Hepatocyte (in vitro differentiated cells): ENCODE measurements around the gene TUBGCP2. TPM values are rescaled to one million over a fixed set of nuclear protein-coding genes. Genes with fewer than 3 reads are reported as not detected.

ENCODE experiments used
- DNase-seq: peaks from one replicate; pipeline ENCODE4 v3.0.0-alpha.2; 2016; ENCODE audit warnings: low spot score
- H2AFZ ChIP-seq: fragments of 200-600 bp; sonication (generic); 2 replicates; pipeline ENCODE4 v1.6.0; 2016; ENCODE audit warnings: antibody characterized with exemption, mild to moderate bottlenecking
- H3K27ac ChIP-seq: fragments of 200-600 bp; sonication (generic); 2 replicates; pipeline ENCODE4 v1.5.1; 2016; ENCODE audit warnings: mild to moderate bottlenecking
- H3K27me3 ChIP-seq: fragments of 200-600 bp; sonication (generic); 2 replicates; pipeline ENCODE4 v1.6.1; 2016
- H3K36me3 ChIP-seq: fragments of 200-600 bp; sonication (generic); replicated peaks from 2 replicates; pipeline ENCODE4 v1.5.1; 2016; ENCODE audit warnings: low read depth; ENCODE audit not compliant: insufficient read depth
- H3K4me1 ChIP-seq: fragments of 200-600 bp; sonication (generic); 2 replicates; pipeline ENCODE4 v1.5.1; 2016; ENCODE audit warnings: mild to moderate bottlenecking, moderate library complexity; ENCODE audit not compliant: insufficient read depth
- H3K4me2 ChIP-seq: fragments of 200-600 bp; sonication (generic); 2 replicates; pipeline ENCODE4 v1.6.0; 2016
- H3K4me3 ChIP-seq: fragments of 200-600 bp; sonication (generic); 2 replicates; pipeline ENCODE4 v1.5.1; 2016; ENCODE audit warnings: mild to moderate bottlenecking
- H3K79me2 ChIP-seq: fragments of 200-600 bp; sonication (generic); 2 replicates; pipeline ENCODE4 v1.6.0; 2017; ENCODE audit warnings: mild to moderate bottlenecking
- H3K9me2 ChIP-seq: fragments of 200-600 bp; sonication (generic); replicated peaks from 2 replicates; pipeline ENCODE4 v1.6.0; 2017; ENCODE audit warnings: mild to moderate bottlenecking; ENCODE audit not compliant: insufficient read depth
- H3K9me3 ChIP-seq: fragments of 200-600 bp; sonication (generic); 2 replicates; pipeline ENCODE4 v1.5.1; 2016; ENCODE audit warnings: low read depth, mild to moderate bottlenecking
- H4K20me1 ChIP-seq: fragments of 200-600 bp; sonication (generic); 2 replicates; pipeline ENCODE4 v1.6.0; 2016; ENCODE audit warnings: mild to moderate bottlenecking; ENCODE audit not compliant: insufficient read depth, poor library complexity, severe bottlenecking
- CTCF ChIP-seq: fragments of 200-600 bp; sonication (generic); IDR thresholded peaks from 2 replicates; pipeline ENCODE4 v1.5.1; 2016; ENCODE audit warnings: antibody characterized with exemption, mild to moderate bottlenecking; ENCODE audit not compliant: poor library complexity
- EZH2 ChIP-seq: fragments of 200-600 bp; sonication (generic); IDR thresholded peaks from 2 replicates; pipeline ENCODE4 v1.6.1; 2016; ENCODE audit warnings: antibody characterized with exemption, mild to moderate bottlenecking, borderline replicate concordance
- EZH2phosphoT487 ChIP-seq: fragments of 200-600 bp; sonication (generic); IDR thresholded peaks from one replicate; pipeline ENCODE4 v1.6.1; 2018; ENCODE audit warnings: antibody characterized with exemption, mild to moderate bottlenecking, low read depth, moderate library complexity; ENCODE audit not compliant: unreplicated experiment, severe bottlenecking
- WGBS: methylation state at CpG from one replicate; pipeline ENCODE4 v1.1.6; 2016; ENCODE audit warnings: low lambda C conversion rate; ENCODE audit errors: missing lambda C conversion rate; 5-methylcytosine and 5-hydroxymethylcytosine counted together
- polyA plus RNA-seq: library from polyadenylated mRNA; unstranded; fragments of >200 nt; fragmentation: Nextera tagmentation; extraction: Ambion mirVana; gene quantifications from 2 replicates; pipeline ENCODE4 v1.2.1, GENCODE V29; 2016
- total RNA-seq: library from RNA; depleted of rRNA; stranded (reverse); fragments of >200 nt; gene quantifications from 2 replicates; pipeline ENCODE4 v1.2.3, GENCODE V29; 2014

Gene TUBGCP2
- total and polyA plus RNA-seq, 2 experiments from 2014 or later, result 44.8 to 51.5 TPM

- Histone ChIP-seq H3K9me2 (no peaks in the 10 kb centered on the region), H4K20me1 (no peaks in the 10 kb centered on the region), H3K4me1 (no peaks in the 10 kb centered on the region), H3K4me3 (no peak overlapping the region), H3K36me3 (peaks cover 2% of the 10 kb centered on the region), H3K9me3 (no peaks in the 10 kb centered on the region), H2AFZ (no peak overlapping the region), H3K79me2 (no peaks in the 10 kb centered on the region), H3K4me2 (no peak overlapping the region), H3K27ac (no peak overlapping the region), H3K27me3 (no peaks in the 10 kb centered on the region)
- no peak for DNase-seq
- 91% methylated on average over 24 of the region's 24 CpGs for WGBS
- no peak for TF ChIP-seq EZH2
- TF ChIP-seq EZH2phosphoT487, result no peak
- TF ChIP-seq CTCF, result no peak
These were observed 18.9 kb downstream of the TUBGCP2 start for GRCh38 chr10:133289761-133290160.

GRCh38 chr10:133287832-133288500 lies 20.7 kb downstream of the TUBGCP2 start:
- no peaks in the 10 kb centered on the region for H3K9me2 ChIP-seq
- TF ChIP-seq EZH2phosphoT487 (no peak), EZH2 (no peak), CTCF (no peak)
- peaks cover 2% of the 10 kb centered on the region for H3K36me3 ChIP-seq
- no peaks in the 10 kb centered on the region for H3K79me2 ChIP-seq
- DNase-seq, result no peak
- H2AFZ ChIP-seq, result no peak overlapping the region
- no peak overlapping the region for H3K27ac ChIP-seq
- no peaks in the 10 kb centered on the region for H4K20me1 ChIP-seq
- no peak overlapping the region for H3K4me3 ChIP-seq
- no peaks in the 10 kb centered on the region for H3K9me3 ChIP-seq
- H3K27me3 ChIP-seq, result no peaks in the 10 kb centered on the region
- no peak overlapping the region for H3K4me2 ChIP-seq
- H3K4me1 ChIP-seq, result no peaks in the 10 kb centered on the region
- WGBS, result 99% methylated on average over 31 of the region's 46 CpGs

- H3K4me2 ChIP-seq, result no peak overlapping the region
- H3K36me3 ChIP-seq, result peaks cover 2% of the 10 kb centered on the region
- no peaks in the 10 kb centered on the region for H3K9me2 ChIP-seq
- no peaks in the 10 kb centered on the region for H3K4me1 ChIP-seq
- H3K27me3 ChIP-seq, result no peaks in the 10 kb centered on the region
- TF ChIP-seq EZH2phosphoT487, result no peak
- no peak for TF ChIP-seq EZH2
- no peak for TF ChIP-seq CTCF
- H4K20me1 ChIP-seq, result no peaks in the 10 kb centered on the region
- no peak overlapping the region for H3K4me3 ChIP-seq
- no peak for DNase-seq
- H3K79me2 ChIP-seq, result no peaks in the 10 kb centered on the region
- H2AFZ ChIP-seq, result no peak overlapping the region
- no peak overlapping the region for H3K27ac ChIP-seq
- H3K9me3 ChIP-seq, result no peaks in the 10 kb centered on the region
- WGBS, result 91% methylated on average over 18 of the region's 18 CpGs
These were observed 22.3 kb downstream of the TUBGCP2 start for GRCh38 chr10:133286366-133286765.

GRCh38 chr10:133285217-133285616 lies 23.5 kb downstream of the TUBGCP2 start:
- Histone ChIP-seq H3K9me3 (no peaks in the 10 kb centered on the region), H2AFZ (no peak overlapping the region), H3K4me1 (no peaks in the 10 kb centered on the region), H3K36me3 (no peaks in the 10 kb centered on the region), H3K79me2 (no peaks in the 10 kb centered on the region), H3K27me3 (no peaks in the 10 kb centered on the region), H3K4me2 (no peak overlapping the region), H4K20me1 (no peaks in the 10 kb centered on the region), H3K27ac (no peak overlapping the region), H3K4me3 (no peak overlapping the region), H3K9me2 (no peaks in the 10 kb centered on the region)
- 95% methylated on average over 35 of the region's 36 CpGs for WGBS
- DNase-seq, result no peak
- TF ChIP-seq CTCF (no peak), EZH2phosphoT487 (no peak), EZH2 (no peak)
